ENCODE data around the gene ATP6AP1.
A peak's percentile ranks its signal among the peaks of the same experiment; 100 is the strongest.

Gene ATP6AP1

DNA sequence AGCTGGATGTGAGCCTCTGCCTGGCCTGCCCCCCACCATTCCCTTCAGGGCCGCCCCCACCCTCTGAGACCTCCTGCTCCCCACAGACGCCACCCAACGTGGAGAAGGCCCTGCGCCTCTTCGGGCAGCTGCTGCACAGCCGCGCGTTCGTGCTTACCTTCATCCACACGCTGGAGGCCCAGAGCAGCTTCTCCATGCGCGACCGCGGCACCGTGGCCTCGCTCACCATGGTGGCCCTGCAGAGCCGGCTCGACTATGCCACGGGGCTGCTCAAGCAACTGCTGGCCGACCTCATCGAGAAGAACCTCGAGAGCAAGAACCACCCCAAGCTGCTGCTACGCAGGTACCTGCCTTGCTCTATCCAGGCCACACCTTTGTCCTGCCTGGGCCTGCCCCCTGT is 39.7 kb downstream of the ATP6AP1 start:
- in situ Hi-C loops (cut with HindIII; ENCODE audit: low pct_unique_long_range_greater_than_20kb, low sequenced_read_pairs) = no loop called here
- no peak for DNase-seq (ENCODE audit: low read depth in 1 of 2, low spot score in 1 of 2)
- TF ChIP-seq JUND (IDR thresholded peaks at IDR 0.05; ENCODE audit: low read depth) = no peak

DNA sequence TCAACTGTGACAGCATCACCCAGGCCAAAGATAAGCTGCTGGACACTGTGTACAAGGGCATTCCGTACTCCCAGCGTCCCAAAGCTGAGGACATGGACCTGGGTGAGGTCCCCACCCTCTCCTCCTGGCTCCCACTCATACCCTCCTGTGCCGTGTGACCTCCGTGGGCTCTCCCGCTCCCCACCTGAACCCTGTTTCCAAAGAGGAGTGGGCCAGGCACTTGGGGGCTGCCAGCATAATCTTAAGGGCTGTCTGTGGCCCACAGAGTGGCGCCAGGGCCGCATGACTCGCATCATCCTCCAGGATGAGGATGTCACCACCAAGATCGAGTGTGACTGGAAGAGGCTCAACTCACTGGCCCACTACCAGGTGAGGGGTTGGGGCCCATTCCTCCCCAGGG is 40.6 kb downstream of the ATP6AP1 start:
- in situ Hi-C loops (cut with HindIII; ENCODE audit: low pct_unique_long_range_greater_than_20kb, low sequenced_read_pairs) = no loop called here
- no peak for DNase-seq (ENCODE audit: low read depth in 1 of 2, low spot score in 1 of 2)
- no peak for TF ChIP-seq JUND (IDR thresholded peaks at IDR 0.05; ENCODE audit: low read depth)

DNA sequence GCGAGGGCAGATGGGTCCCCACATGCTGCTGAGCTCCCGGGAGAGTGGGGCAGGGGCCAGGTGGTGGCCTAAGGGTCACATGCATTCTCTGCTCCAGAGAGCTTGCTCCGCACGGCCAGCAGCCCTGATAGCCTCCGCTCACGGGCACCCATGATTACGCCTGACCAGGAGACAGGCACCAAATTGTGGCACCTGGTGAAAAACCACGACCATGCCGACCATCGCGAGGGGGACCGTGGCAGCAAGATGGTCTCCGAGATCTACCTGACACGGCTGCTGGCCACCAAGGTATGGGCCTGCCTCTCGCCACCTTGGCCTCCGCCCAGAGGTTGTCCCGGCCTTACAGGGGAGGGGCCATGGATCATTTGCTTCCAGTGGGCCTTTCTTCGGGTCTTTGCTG is 41.4 kb downstream of the ATP6AP1 start:
- in situ Hi-C loops (cut with HindIII; ENCODE audit: low pct_unique_long_range_greater_than_20kb, low sequenced_read_pairs) = no loop called here
- no peak for TF ChIP-seq JUND (IDR thresholded peaks at IDR 0.05; ENCODE audit: low read depth)
- DNase-seq (ENCODE audit: low read depth in 1 of 2, low spot score in 1 of 2) = no peak

DNA sequence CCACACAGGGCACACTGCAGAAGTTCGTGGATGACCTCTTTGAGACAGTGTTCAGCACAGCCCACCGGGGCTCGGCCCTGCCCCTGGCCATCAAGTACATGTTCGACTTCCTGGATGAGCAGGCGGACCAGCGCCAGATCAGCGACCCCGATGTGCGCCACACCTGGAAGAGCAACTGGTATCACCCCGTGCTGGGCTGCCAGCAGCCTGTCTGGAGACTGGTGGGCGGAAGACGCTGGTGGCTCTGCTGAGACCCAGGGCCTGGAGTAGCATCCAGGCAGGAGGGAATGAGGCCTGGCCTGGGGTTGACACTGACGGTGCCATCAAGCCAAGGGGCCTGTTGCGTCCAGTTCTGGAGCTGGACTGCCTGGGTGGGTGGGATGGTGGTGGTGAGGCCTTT is 42.0 kb downstream of the ATP6AP1 start:
- in situ Hi-C loops (cut with HindIII; ENCODE audit: low pct_unique_long_range_greater_than_20kb, low sequenced_read_pairs) = no loop called here
- no peak for DNase-seq (ENCODE audit: low read depth in 1 of 2, low spot score in 1 of 2)
- TF ChIP-seq JUND (IDR thresholded peaks at IDR 0.05; ENCODE audit: low read depth) = no peak

DNA sequence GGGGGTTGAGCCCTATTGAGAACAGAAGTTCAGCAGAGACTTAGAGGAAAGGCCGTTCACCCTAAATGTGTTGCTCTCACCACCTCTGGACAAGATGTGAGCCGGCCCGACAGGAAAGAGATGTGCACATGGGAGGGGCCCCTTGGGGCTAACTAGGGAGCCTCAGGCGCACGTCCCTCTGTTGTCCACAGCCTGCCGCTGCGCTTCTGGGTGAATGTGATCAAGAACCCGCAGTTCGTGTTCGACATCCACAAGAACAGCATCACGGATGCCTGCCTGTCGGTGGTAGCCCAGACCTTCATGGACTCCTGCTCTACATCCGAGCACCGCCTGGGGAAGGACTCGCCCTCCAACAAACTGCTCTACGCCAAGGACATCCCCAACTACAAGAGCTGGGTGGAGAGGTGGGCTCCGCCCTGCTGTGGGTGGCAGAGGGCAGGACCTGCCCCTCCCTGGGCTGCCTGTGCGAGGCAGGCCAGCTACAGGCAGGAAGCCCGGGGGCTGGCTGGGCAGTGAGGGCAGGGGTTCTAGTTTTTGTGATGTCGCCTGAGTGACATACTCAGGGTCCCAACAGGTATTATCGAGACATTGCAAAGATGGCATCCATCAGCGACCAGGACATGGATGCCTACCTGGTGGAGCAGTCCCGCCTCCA is 42.6 kb downstream of the ATP6AP1 start:
- in situ Hi-C loops (cut with HindIII; ENCODE audit: low pct_unique_long_range_greater_than_20kb, low sequenced_read_pairs) = no loop called here
- DNase-seq (ENCODE audit: low read depth in 1 of 2, low spot score in 1 of 2) = no peak
- TF ChIP-seq JUND (IDR thresholded peaks at IDR 0.05; ENCODE audit: low read depth) = no peak

DNA sequence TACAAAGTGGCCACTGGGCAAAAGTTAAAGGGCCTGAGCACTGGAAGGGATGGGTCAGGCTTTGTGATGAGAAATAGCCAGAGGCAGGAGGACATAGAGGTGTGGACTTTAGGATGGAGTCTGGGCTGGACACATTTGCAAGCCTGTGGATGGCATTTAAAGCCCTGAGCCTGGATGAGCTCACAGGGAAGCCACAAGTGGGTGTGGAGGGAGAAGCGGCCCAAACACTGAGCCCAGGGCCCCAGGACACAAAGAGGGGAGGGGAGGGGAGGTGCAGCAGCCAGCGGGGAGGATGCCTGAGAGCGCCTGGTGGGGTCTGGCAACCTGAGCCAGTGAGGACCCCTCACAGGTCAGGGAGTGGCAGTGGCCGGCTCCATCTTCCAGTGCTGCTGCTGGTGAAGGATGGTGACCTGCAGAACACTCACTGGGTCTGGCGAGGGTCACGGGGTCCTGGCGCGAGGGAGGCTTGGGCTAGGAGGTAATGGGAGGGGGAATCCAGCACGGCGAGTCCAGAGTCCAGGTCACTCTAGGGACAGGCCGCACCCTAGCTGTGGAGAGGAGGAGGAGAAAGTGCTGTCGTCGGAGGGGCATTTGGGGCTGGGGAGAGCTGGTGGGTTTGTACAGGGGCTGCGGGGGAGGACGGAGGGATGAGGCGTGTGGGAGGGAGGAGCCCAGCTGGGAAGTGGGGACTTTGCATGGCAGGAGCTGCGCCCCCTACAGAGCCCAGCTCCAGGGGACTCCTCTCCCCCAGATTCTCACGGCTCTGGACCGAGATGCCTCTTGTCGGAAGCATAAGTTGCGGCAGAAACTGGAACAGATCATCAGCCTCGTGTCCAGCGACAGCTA is 43.6 kb downstream of the ATP6AP1 start:
- in situ Hi-C loops (cut with HindIII; ENCODE audit: low pct_unique_long_range_greater_than_20kb, low sequenced_read_pairs) = no loop called here
- TF ChIP-seq JUND (IDR thresholded peaks at IDR 0.05; ENCODE audit: low read depth) = no peak
- DNase-seq (ENCODE audit: low read depth in 1 of 2, low spot score in 1 of 2) = no peak

DNA sequence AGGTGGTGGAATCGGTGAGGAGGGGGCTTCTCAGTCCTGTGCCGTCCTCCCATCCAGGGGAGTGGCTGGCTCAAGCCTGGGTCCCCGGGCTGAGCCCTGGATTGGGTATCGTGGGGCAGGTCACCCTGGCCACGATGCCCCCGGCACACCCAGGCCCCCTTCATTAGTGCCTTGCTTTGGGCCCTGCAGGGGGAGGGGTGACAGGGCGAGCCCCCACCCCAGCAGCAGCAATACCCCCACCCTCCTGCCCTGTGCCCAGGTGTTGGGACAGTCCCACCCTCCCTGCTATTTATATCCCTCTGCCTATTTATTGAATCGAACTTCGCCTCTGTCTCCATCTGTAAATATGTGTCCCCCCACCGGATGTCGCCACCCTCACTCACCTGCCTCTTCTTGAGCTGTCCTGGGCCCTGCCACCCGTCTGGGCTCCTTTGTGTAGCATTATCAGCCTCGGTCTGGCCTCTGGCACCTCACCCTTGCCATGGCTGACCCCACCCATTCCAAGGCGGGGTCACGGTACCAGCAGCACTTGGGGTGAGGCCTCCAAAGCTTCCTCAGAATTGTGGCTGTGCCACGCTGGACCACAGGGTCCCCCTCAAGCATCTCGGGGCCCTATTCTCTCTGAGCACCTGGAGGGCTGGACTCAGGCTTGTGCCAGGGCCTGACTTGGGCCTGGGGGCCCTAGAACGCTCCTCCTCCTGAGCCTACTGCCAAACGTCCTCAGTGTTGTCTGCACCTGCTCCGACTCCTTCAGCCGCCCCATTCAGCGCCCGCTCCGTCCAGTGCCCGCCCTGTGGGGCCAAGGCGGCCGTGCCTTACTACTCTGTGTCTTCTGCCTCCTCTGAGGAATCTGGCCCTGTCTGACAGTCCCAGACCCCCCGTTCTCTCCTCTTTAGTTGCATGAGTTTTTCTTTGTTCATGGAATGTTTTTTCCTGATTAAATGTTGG is 44.5 kb downstream of the ATP6AP1 start:
- no peak for DNase-seq (ENCODE audit: low read depth in 1 of 2, low spot score in 1 of 2)
- no peak for TF ChIP-seq JUND (IDR thresholded peaks at IDR 0.05; ENCODE audit: low read depth)
- in situ Hi-C loops (cut with HindIII; ENCODE audit: low pct_unique_long_range_greater_than_20kb, low sequenced_read_pairs) = no loop called here

DNA sequence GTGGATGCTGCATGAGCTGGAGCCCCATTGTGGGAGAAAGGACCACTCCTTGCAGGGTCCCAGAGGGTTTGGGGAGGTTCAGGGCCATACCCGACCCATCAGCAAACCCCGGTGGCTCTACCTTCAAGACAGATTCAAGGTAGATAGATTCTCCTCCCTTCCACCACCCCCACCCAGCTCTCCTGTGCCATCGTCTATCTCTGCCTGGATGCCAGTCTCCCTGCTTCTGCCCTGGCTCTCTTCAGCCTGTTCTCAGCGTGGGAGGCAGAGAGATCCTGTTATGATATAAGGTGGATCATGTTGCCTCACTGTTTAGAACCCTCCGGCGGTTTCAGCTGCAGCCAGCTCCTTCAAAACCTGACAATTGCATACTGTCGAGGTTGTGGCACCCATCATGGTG is 45.2 kb downstream of the ATP6AP1 start:
- in situ Hi-C loops (cut with HindIII; ENCODE audit: low pct_unique_long_range_greater_than_20kb, low sequenced_read_pairs) = no loop called here
- TF ChIP-seq JUND (IDR thresholded peaks at IDR 0.05; ENCODE audit: low read depth) = no peak

DNA sequence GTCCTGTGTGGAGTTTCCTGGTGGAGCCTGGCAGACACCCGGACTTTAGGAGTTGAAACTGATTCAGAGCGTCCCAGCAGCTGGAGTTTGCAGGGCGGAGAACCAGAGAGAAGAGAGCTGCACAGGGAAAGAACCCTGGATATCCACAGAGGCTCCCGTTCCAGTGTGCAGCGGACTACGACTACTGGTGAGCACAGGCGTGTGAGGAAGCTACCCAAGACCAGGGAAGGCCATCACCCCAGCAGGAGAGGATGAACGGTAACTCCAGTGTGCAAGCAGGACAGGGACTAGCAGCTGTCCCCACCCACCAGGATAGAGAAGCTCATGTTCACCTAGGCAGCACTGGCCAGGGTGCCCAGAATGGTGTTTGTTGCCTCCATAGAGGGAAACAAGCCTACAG is 48.3 kb downstream of the ATP6AP1 start:
- in situ Hi-C loops (cut with HindIII; ENCODE audit: low pct_unique_long_range_greater_than_20kb, low sequenced_read_pairs) = no loop called here
- TF ChIP-seq JUND (IDR thresholded peaks at IDR 0.05; ENCODE audit: low read depth) = no peak
- no peak for DNase-seq (ENCODE audit: low read depth in 1 of 2, low spot score in 1 of 2)

More for the DNA sequence above, 45.2 kb downstream of the ATP6AP1 start:
- DNase-seq (ENCODE audit: low read depth in 1 of 2, low spot score in 1 of 2) = peak in 1 of 2 experiments; percentile 49

DNA sequence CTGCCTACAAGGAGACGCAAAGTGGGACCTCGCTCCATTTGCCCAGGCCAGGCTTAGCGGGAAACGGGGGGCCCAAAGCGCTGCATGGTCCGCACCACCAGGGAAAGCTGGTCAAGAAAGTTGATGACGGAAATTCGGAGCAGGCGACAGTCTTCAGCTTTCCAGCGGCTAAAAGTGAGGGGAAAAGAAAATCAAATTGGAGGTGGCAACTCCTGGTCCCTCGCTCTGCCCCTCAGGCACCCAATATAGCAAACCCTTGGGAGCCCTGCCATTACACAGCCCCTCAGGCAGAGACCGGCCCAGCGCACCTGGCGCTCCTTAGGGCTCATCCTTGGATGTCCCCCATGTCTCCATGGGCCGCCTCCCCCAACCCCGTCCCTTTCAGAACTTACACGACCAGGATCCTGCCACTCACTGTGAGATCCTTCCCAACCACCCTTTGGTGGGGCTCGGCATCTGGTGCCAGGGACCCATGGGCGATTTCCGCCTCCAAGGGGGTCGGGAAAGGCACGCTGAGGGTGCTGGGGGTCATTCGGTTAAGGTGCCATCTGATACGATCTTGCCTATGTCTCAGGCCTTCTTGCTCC is 49.5 kb downstream of the ATP6AP1 start:
- in situ Hi-C loops (cut with HindIII; ENCODE audit: low pct_unique_long_range_greater_than_20kb, low sequenced_read_pairs) = no loop called here
- no peak for DNase-seq (ENCODE audit: low read depth in 1 of 2, low spot score in 1 of 2)
- TF ChIP-seq JUND (IDR thresholded peaks at IDR 0.05; ENCODE audit: low read depth) = no peak

DNA sequence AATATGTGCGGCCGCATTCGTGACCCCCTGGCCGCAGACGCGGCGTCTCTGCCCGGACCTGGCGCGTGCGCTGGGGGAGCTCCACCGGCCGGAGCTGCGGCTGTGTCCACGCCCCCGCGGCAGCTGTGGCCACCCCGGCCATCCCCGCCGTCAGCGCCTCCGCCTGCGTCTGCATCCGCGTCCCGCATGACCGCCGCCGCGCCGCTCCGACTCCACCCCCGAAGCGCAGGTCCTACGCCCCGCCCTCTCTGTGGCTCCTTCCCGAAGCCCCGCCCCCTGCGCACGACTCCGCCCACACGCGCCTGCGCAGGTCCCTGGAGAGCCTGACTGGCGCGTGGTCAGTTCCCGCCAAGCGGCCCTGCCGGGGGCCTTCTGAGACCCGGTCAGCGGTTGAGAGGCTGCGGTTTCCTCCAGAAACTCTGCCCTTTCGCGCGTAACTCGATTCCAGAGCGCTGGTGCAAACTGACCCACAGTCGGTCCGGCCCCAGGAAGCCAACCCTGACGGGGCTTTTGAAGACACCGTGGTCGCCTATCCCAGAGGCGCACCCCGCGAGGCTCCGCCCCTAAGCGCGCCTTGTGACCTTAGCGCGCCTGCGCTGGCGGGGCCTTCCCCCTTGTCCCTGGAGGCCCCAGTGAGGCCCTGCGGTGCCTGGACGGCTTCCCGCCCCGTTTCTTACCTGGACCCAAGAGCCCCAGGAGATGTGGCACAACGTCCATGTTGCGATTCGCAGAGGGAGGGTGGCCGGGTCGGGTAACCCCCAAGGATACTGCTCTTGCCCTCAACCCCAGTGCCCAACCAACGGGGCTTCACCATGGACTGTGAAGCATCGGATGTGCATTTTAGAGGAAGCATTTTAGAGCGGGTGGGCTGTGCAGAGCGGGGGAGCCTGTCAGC is 50.5 kb downstream of the ATP6AP1 start, which contains the start of gene LAGE3:
Gene LAGE3 (minus strand): TSS at position 554 of the 895 bp plus-strand sequence. CDS start 366 bp downstream, at position 188.
- DNase-seq (ENCODE audit: low read depth in 1 of 2, low spot score in 1 of 2) = peak; percentile 60 to 89
- no peak for TF ChIP-seq JUND (IDR thresholded peaks at IDR 0.05; ENCODE audit: low read depth)
- in situ Hi-C loops (cut with HindIII; ENCODE audit: low pct_unique_long_range_greater_than_20kb, low sequenced_read_pairs) = no loop called here

Measured in T47D (cell line).